Measurements from ENCODE around the gene SPNS1.
"Not testable (repeated sequence)": the region's sequence is repeated elsewhere in the genome, so short reads cannot be mapped to it uniquely, and the experiment has no call there.

The SPNS1 gene

DNA sequence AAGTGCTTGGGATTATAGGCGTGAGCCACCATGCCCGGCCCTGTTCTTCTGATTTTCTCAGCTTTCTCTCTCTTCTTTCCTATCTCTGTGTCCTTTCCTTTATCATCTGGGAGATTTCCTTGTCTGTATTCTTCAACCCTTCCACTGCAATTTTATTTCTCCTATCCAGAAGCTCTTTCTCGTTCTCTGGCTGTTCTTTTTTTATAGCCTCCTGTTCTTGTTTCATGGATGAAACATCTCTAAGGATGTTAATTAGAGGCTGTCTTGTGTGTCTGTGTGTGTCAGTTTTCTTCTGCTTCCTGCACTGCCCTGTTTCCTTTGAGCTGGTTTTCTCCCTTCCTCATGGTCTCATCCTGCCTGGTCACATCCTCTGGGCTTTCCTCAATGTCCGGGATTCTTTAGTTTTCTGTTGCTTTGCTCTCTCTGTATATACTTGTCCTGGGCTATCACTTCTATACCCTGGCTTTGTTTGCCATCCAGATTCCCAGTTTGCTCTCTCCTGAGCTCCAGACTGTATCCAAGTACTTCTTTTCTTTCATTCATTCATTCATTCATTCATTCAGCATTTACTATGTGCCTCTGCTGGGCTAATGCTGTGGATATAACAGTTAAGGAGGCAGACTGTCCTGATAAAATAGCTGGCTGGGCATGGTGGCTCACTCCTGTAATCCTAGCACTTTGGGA lies 12.7 kb downstream of the SPNS1 start:
- no peak for DNase-seq (ENCODE audit: low read depth in 2 of 3, low spot score in 2 of 3)

DNA sequence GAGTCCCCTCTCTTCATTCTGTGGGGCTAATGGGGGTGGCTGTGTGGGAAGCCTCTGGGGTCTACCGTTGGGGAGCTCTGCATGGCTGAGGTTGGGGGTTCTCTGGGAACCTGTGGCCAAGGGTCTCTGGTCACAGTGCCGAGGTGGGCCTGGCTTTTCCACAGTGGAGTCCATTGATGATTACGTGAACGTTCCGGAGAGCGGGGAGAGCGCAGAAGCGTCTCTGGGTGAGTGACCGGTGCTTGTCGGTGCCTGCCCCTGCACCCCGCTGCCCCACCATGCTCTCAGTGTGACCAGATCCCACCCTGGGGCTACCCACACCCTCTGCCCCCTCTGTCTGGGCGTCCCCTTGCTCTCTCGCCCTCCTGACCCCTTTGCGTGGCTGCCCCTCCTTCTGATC lies 14.8 kb downstream of the SPNS1 start:
- no peak for DNase-seq (ENCODE audit: low read depth in 2 of 3, low spot score in 2 of 3)

DNA sequence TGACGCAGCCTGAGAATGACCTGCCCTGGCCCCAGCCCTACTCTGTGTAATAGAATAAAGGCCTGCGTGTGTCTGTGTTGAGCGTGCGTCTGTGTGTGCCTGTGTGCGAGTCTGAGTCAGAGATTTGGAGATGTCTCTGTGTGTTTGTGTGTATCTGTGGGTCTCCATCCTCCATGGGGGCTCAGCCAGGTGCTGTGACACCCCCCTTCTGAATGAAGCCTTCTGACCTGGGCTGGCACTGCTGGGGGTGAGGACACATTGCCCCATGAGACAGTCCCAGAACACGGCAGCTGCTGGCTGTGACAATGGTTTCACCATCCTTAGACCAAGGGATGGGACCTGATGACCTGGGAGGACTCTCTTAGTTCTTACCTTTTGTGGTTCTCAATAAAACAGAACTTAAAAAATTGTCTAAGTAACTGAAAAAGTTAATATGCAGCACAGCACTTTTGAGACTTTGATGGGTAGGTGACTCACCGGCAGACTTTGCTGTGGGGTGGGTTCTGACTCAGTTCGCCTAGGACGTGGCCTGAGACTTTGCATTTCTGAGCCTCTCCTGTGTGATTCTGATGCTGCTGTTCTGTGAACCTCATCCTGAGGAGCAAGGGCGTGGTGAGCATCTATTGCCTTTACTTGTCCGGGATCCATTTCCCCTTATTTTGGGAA lies 15.9 kb downstream of the SPNS1 start:
- no peak for DNase-seq (ENCODE audit: low read depth in 2 of 3, low spot score in 2 of 3)

DNA sequence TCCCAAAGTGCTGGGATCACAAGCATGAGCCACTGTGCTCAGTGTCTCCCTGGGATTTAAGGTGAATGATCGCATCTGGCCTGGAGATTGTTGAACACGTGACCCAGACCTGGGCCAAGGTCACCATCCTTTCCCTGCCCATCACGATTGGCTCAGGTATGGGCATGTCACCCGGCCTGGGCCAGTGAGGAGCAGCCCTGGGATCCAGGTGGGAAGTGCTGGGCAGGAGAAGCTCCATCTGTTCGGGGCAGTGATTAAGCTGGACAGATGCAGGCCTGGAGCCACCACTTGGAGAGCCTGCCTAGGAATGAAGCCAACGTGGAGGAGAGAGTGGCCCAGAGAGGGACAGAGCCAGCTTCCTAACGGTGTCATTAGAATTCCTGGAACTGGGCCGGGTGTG lies 17.1 kb downstream of the SPNS1 start:
- no peak for DNase-seq (ENCODE audit: low read depth in 2 of 3, low spot score in 2 of 3)

DNA sequence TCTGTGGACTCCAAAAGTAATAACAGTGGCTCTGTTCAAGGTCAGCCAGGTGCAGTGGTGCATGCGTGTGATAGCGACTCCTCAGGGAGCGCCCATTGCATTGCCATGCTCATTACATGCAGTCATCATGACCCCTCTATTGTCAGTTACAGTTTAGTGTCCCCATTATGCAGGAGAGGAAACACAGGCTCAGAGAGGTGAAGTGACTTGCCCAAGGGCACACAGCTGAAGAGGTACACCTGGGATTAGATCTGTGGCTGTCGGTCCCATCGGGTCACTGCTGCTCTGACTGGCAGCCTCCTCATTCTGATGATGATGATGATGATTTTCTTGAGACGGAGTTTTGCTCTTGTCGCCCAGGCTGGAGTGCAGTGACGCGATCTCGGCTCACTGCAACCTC lies 17.9 kb downstream of the SPNS1 start:
- DNase-seq (ENCODE audit: low read depth in 2 of 3, low spot score in 2 of 3), result no peak

DNA sequence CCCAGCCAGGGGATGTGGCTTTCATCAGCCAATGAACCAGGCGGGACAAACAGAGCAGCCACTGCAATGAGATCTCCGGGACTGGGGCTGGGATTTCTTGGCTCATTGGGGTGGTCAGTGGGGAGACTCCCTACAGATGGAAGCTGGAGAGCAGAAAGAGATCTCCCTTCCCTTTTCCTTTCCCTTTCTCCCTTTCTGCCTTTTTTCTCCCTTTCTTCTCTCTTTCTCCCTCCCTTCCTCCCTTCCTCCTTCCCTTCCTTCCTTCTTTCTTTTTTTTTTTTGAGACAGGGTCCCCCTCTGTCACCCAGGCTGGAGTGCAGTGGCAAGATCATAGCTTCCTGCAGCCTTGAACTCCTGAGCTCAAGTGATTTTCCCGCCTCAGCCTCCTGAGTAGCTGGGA lies 24.3 kb downstream of the SPNS1 start:
- no peak for DNase-seq (ENCODE audit: low read depth in 2 of 3, low spot score in 2 of 3)

DNA sequence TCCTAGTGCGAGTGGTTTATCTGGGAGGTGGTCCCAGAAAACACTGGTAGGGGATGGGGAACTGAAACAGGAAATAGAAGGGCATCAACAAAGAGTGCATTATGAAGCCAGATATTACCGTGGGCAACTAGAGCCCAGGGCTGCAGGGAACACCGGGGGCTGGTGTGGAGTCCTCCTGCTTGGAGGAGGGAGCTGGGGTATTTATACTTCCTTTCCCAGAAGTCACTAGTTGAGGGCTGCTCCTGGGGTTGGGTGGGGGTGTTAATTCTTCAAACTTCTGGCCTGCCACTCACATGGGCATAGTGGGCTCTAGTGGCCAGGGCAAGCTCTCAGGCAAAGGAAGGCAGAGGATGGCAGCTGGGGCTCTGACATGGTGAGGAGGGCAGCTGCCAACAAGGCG lies 25.0 kb downstream of the SPNS1 start:
- DNase-seq (ENCODE audit: low read depth in 2 of 3, low spot score in 2 of 3), result no peak

DNA sequence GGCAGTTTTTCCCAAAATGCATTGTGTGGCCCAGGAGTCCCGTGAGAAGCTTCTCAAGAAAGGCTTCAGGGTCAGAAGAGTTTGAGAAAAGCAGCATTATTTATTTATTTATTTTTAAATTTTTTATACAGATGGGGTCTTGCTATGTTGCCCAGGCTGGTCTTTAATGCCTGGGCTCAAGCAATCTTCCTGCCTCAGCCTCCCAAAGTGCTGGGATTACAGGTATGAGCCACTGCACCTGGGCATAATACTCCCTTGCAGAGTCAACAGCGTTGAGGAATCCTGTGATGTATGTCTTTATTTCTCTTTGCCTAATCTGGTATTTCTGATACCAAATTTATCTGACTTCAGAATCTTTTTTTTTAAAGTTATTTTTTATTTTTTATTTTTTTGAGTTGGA lies 25.4 kb downstream of the SPNS1 start:
- DNase-seq (ENCODE audit: low read depth in 2 of 3, low spot score in 2 of 3), result no peak

DNA sequence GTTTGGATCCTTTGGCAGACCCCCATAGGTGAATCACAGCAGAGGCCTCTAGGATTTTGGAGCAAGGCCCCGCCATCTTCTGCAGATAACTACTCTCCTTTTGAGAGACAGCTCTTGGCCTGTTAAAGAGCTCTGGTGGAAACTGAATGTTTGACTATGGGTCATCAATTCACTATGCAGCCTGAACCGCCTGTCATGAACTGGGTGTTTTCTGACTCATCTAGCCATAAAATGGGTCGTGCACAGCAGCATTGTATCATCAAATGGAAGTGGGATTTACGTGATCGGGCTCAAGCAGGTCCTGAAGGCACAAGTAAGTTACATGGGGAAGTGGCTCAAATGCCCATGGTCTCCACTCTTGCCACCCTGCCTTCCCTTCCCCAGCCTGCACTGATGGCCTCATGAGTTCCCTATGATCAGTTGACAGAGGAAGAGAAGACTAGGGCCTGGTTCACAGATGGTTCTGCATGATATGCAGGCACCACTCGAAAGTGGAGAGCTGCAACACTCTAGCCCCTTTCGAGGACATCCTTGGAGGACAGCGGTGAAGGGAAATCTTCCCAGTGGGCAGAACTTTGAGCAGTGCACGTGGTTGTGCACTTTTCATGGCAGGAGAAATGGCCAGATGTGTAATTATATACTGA lies 30.0 kb downstream of the SPNS1 start:
- DNase-seq (ENCODE audit: low read depth in 2 of 3, low spot score in 2 of 3), result not testable (repeated sequence)

DNA sequence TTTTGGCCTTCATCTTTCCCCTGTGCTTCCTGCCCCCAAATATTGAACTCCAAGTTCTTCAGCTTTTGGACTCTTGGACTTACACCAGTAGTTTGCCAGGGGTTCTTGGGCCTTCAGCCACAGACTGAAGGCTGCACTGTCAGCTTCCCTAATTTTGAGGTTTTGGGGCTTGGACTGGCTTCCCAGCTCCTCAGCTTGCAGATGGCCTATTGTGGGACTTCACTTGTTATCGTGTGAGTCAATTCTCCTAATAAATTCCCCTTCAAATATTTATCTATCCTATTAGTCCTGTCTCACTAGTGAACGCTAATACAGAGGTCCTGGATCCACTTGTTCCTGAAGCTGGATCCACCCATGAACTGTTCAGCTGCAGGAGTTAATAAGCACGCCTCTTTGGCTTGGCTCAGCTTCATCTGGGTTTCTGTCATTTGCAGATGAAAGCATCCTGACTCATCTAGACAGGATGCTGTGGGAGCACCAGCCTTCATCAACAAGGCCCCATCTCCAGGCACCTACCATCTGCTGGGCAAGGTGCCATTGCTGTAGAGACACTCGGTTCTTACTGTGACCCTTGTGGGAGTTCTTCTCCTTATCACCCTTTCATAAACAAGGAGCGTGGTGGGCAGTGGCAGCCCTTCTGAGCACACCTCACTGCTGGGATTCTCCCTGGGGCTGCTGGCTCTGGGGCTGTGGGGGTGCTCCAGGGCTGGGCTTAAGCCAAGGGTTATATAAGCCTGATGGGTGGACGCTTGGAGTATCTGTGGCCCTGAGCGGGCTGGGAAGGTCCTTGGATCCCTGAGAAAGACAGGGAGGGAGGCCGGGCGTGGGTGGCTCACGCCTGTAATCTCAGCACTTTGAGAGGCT lies 33.4 kb downstream of the SPNS1 start:
- DNase-seq (ENCODE audit: low read depth in 2 of 3, low spot score in 2 of 3), result peak in 1 of 3 experiments; percentile 42

DNA sequence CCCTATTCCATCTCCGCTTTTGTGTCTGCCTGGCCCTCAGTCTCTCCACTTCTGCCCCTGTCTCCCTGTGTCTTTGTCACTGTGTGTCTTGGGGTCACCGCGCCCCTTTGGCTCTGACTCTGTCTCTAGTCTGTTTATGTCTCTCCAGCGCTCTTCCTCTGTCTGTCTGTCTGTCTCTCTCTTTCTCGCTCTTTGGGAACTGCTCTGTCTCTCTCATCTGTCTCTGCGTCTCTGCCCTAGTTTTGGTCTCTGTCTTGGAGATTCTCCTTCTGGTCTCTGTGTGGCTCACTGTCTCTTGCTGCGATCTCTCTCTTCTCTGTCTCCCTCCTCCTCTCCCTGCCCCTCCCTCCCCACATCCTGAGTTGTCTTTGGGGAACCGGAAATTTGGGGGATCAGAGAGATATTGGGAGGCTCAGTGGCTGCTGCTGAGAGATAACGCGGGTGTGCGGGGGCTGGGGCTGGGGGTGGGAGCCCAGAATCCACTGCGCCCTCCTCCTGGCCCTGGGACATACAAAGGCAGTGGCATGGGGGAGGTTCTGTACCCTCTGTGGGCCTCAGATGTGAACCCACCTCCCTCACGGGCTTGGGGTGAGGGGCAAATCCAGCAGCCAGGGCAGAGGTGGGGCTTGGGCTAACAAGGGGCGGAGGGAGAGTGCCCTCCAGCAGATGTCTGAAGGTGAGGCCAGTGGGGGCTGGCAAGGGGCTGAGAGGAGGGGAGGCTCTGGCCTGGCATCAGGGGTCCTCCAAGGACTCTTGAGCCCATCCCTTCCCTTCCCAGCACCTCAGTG lies 34.7 kb downstream of the SPNS1 start:
- no peak for DNase-seq (ENCODE audit: low read depth in 2 of 3, low spot score in 2 of 3)

DNA sequence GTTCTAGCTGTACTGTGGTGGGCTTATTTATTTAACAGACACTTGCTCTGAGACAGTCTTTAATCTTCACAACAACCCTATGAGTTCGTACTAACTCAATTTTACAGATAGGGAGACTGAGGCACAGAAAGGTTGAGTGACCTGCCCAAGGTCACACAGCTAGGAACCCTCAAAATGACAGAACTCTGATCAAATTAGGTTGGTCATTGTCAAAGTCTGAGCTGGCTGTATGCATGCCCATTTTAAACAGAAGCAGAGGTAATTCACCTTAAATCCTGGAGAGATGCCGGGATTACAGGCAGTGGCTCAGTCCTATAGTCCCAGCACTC lies 35.2 kb downstream of the SPNS1 start:
- no peak for DNase-seq (ENCODE audit: low read depth in 2 of 3, low spot score in 2 of 3)

DNA sequence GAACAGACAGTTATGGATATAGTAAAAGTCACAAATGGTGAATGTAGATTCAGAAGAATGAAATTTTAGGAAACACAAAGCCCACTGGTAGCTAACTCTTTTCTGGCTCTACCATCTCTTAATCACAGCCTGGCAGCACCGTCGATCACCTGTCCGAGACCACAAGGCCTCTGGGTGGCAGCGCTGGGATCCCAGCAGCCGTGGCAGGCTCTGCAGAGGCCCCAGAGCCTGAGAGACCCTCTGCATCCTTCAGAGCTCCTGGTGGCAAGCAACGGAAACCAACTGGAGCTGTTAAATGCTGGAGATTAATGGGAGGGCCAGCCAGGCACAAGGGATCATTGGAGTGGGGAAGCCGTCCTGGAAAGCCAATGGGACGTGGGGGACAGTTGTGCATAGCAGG lies 36.5 kb downstream of the SPNS1 start:
- no peak for DNase-seq (ENCODE audit: low read depth in 2 of 3, low spot score in 2 of 3)

DNA sequence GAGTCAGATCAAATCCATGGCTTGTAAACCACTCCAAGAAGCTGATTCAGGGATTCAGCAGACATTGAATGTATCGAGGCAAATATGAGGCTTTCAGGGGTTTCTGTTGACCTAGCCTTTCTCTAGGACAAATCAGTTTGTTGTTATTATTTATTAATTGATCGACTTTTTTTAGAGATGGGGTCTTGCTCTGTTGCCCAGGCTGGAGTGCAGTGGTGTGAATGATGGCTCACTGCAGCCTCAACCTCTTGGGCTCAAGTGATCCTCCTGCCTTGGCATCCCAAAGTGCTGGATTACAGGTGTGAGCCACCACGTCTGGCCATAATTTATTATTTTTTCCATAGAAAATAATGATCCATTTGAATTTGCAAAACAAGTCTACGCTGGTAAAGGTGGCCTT lies 37.3 kb downstream of the SPNS1 start:
- no peak for DNase-seq (ENCODE audit: low read depth in 2 of 3, low spot score in 2 of 3)

DNA sequence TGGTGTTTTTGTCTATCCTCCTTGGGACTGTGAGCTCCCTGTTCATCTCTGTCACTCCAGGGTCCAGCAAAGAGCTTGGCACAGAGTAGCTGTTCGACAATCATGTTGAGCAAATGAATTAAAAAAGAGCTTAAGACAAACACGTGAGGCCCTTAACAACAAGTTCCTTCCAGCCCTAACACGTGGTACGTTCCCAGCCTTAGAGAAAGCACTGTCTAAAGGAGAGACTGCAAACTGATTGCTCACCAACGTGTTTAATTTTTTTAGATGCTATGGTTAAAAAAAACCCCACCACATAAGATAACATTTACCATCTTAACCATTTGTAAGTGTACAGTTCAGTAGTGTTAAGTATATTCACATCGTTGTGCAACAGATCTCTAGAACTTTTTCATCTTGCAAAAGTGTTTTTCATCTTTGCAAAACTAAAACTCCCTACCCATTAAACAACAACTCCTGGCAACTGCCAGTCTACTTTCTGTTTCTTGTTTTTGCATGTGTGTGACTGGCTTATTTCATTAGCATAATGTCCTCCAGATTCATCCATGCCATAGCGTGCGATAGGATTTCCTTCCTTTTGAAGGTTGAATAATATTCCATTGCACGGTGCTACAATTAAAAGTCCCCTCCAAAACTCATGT lies 38.5 kb downstream of the SPNS1 start:
- no peak for DNase-seq (ENCODE audit: low read depth in 2 of 3, low spot score in 2 of 3)

DNA sequence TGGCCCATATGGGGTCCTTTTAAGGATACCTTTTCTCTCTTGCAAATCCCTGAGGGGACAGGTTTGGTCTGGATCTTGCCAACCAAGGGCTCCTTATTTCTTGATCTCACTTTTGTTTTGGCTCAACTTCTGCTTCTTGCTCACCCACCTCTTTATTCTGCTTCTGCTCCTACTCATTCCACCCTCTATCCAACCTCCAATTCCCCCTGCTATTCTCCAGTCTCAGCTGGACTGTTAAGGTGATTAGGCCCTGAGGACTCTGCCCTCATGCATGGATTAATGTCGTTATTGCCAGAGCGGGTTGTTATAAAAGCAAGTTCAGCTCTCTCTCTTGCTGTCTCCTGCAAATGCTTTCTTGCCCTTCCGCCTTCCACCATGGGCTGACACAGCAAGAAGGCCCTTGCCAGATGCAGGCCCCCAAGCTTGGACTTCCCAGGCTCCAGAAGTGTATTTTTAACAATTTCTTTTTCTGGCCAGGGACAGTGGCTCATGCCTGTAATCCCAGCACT lies 40.0 kb downstream of the SPNS1 start:
- DNase-seq (ENCODE audit: low read depth in 2 of 3, low spot score in 2 of 3), result no peak

DNA sequence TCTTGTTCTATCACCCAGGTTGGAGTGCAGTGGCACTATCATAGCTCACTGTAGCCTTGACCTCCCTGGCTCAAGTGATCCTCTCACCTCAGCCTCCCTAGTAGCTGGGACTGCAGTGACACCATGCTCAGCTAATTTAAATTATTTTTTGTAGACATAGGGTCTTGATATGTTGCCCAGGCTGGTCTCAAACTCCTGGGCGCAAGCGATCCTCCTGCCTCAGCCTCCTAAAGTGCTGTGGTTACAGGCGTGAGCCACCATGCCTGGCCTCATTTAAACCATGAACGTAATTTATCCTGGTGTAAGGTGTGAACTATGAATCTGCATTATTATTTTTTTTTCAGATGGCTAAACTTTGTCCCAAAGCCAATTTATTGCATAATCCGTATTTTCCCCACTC lies 47.6 kb downstream of the SPNS1 start:
- no peak for DNase-seq (ENCODE audit: low read depth in 2 of 3, low spot score in 2 of 3)

DNA sequence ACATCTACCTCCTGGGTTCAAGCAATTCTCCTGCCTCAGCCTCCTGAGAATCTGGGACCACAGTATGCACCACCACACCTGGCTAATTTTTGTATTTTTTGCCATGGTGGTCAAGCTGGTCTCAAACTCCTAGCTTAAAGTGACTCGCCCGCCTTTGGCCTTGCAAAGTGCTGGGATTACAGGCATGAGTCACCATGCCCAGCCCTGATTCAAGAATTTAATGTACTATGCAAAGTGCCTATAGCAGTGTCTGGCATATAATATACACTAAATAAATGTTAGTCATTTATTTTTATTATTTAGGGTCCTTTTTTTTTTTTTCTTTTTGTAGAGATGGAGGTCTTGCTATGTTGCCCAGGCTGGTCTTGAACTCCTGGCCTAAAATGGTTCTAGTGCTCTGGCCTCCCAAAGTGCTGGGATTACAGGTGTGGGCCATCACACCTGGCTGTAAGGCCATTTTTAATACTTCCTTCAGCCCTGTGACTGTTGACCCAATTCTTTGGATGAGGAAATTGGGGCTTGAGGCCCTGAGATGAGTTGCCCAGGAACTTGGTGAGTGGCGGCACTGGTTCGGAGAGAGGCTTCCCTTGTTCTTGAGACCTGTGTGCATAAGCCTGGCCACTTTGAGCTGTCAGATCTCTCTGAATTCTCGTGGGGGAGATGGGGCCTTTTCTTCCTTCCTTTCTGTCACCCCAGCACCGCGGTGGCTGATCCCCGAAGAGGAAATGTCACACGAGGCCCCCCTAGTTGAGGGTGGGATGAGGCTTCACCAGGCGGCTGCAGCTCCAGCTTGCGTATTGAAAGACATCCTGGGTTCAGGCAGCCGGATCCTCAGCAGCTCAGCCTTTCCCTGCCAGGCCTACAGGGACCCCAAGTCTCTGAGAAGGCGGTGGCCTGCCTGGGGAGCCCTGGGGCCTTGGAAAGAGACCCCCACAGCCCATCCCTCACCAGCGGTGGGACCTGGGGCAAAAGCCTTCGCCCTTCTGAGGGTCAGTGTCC lies 49.0 kb downstream of the SPNS1 start:
- no peak for DNase-seq (ENCODE audit: low read depth in 2 of 3, low spot score in 2 of 3)

DNA sequence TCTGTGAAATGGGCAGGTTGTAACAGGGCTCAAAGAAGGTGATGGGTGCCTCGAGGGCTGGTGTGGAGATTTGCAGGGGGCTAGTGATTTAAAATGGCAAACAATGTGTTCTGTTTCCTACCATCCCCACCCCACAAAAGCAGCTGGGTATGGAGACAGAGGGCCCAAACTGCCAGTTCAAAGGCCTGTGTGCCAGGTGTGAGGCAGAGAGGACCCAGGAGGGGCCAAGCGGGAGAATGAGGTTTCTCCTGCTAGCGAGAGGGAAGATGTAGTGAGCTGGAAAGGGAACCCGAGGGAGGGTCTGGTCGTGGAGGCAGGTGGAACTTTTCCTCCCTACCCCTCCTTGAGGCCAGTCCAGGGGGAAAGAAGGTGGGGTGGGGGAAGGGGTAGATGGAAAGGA lies 49.7 kb downstream of the SPNS1 start:
- DNase-seq (ENCODE audit: low read depth in 2 of 3, low spot score in 2 of 3), result no peak

Data from activated CD8-positive, alpha-beta memory T cell treated with anti-CD3 and anti-CD28 coated beads for 48 hours (primary cell).